H1 (cell line): Measurements from ENCODE around the gene SCNN1B. TPM values are rescaled to one million over a fixed set of nuclear protein-coding genes. Genes with fewer than 3 reads are reported as not detected.

Experiments used
- HDAC6 ChIP-seq: IDR thresholded peaks from one replicate; pipeline ENCODE4 v1.7.1; 2012; ENCODE audit warnings: low read depth, mild to moderate bottlenecking, inconsistent platforms, low read length, moderate library complexity
- ZNF274 ChIP-seq: IDR thresholded peaks from 2 replicates; pipeline ENCODE4 v1.7.0; 2012; ENCODE audit warnings: low read length, borderline replicate concordance; ENCODE audit errors: extremely low read depth
- polyA plus RNA-seq, 7 experiments: library from polyadenylated mRNA; depleted of rRNA in 3 of 7; stranded (reverse) in 5 of 7; unstranded in 2 of 7; fragments of >200 nt in 5 of 7; fragments of 200-250 nt in 2 of 7; gene quantifications; 1 replicate in 5 of 7; 2 replicates in 1 of 7; 4 replicates in 1 of 7; pipeline versions ENCODE4 v1.2.1 to v1.2.3, GENCODE V29; 2011 to 2013; ENCODE audit warnings: missing spikeins in 2 of 7, mixed read lengths in 2 of 7
- total RNA-seq: library from RNA; stranded (reverse); fragmentation: NEBNext Ultra II Directional; extraction: Animal tissue kit (Norgen Biotek cat#: 25700); gene quantifications from 2 replicates; pipeline ENCODE4 v1.2.1, GENCODE V29; 2021

SCNN1B gene
- total and polyA plus RNA-seq, 2 of the 8 experiments (the other 6 are each of a cell fraction or from before 2014, with no cell fraction given) = 0.20 to 0.95 TPM

DNA sequence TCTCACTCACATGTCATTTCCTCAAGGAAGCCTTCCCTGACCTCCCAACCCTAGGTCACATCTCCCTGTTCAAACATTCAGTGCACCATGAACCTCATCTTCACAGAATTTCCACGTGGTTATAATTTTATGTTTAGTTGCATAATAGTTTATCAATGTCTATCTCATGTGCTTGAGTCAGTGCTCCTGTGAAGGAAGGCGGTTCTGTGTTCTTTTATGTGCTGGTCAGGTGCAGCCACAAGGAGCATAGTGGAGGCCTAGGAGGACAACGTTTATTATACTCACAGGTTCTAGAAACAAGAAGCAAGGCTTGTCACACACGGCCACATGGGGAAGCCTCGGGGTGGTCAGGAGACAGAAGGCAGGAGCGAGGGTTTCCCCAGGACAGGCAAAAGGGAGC lies 34.5 kb upstream of the SCNN1B start (continued):
- TF ChIP-seq ZNF274 = no peak
- TF ChIP-seq HDAC6 = no peak
